H1 (cell line): ENCODE measurements around the gene CPPED1. TPM values are rescaled to one million over a fixed set of nuclear protein-coding genes. Genes with fewer than 3 reads are reported as not detected.

Experiments
- polyA plus RNA-seq, 7 experiments: library from polyadenylated mRNA; depleted of rRNA in 3 of 7; stranded (reverse) in 5 of 7; unstranded in 2 of 7; fragments of >200 nt in 5 of 7; fragments of 200-250 nt in 2 of 7; gene quantifications; 1 replicate in 5 of 7; 2 replicates in 1 of 7; 4 replicates in 1 of 7; pipeline versions ENCODE4 v1.2.1 to v1.2.3, GENCODE V29; 2011 to 2013; ENCODE audit warnings: missing spikeins in 2 of 7, mixed read lengths in 2 of 7
- total RNA-seq: library from RNA; stranded (reverse); fragmentation: NEBNext Ultra II Directional; extraction: Animal tissue kit (Norgen Biotek cat#: 25700); gene quantifications from 2 replicates; pipeline ENCODE4 v1.2.1, GENCODE V29; 2021
- TF ChIP-seq, protein P1 (sequence below): IDR thresholded peaks from 2 replicates; pipeline ENCODE4 v1.6.1; 2011; ENCODE audit warnings: low read depth, mild to moderate bottlenecking, low read length; ENCODE audit not compliant: insufficient read depth

CPPED1 gene
- total and polyA plus RNA-seq, 2 of the 8 experiments (the other 6 are each of a cell fraction or from before 2014, with no cell fraction given), result 3.5 to 11.2 TPM

DNA sequence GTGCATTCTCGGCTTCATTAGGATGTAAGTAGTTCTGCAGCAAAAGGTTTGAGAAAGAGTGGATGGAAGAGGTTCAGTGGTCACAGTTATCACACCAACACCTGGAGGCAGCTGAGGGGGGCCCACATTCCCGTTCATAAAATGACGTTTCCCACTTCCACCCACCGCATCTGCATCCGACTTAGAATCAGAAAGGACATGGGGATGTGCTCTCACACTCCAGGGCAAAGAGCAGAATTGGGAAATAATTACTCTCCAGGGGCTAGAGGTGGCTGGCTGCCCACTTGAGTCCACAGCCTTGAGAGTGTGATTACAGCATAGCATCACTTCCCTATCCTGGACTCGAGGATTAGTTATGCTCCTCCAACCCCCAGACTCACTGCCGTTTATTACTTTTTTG, 122.0 kb downstream of the CPPED1 start (continued):
- TF ChIP-seq, protein P1, sequence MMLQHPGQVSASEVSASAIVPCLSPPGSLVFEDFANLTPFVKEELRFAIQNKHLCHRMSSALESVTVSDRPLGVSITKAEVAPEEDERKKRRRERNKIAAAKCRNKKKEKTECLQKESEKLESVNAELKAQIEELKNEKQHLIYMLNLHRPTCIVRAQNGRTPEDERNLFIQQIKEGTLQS, result no peak
